Liver (tissue), 9 donors: ENCODE measurements around the gene CDH22. TPM values are rescaled to one million over a fixed set of nuclear protein-coding genes. Genes with fewer than 3 reads are reported as not detected.

ENCODE experiments used
- DNase-seq: peaks from one replicate; pipeline ENCODE4 v3.0.0-alpha.2; 2017; ENCODE audit warnings: low spot score
- H3K27ac ChIP-seq, 2 donors: one replicate each; pipeline ENCODE4 v1.7.0; 2013; ENCODE audit warnings: inconsistent platforms in 2 of 2, low read length in 2 of 2, control low read depth in 1 of 2, low read depth in 1 of 2, mild to moderate bottlenecking in 1 of 2
- H3K27me3 ChIP-seq, 4 donors: one replicate each; pipeline versions ENCODE4 v1.6.1 to v1.7.0; 2013; ENCODE audit warnings: low read length in 3 of 4, inconsistent platforms in 1 of 4, mild to moderate bottlenecking in 1 of 4, moderate library complexity in 1 of 4; ENCODE audit not compliant: control insufficient read depth in 4 of 4, insufficient read depth in 4 of 4
- H3K36me3 ChIP-seq, 4 donors: one replicate each; pipeline versions ENCODE4 v1.6.1 to v1.7.0; 2013; ENCODE audit warnings: low read length in 3 of 4, mild to moderate bottlenecking in 3 of 4, low read depth in 1 of 4, moderate library complexity in 1 of 4; ENCODE audit not compliant: control insufficient read depth in 4 of 4, insufficient read depth in 3 of 4
- H3K4me1 ChIP-seq, 4 donors: one replicate each; pipeline versions ENCODE4 v1.6.1 to v1.7.0; 2013; ENCODE audit warnings: low read length in 3 of 4, mild to moderate bottlenecking in 3 of 4, moderate library complexity in 1 of 4; ENCODE audit not compliant: control insufficient read depth in 4 of 4, insufficient read depth in 4 of 4
- H3K4me3 ChIP-seq, 3 donors: one replicate each; pipeline versions ENCODE4 v1.6.1 to v1.7.0; 2013; ENCODE audit warnings: low read length in 3 of 3, control low read depth in 1 of 3, low read depth in 1 of 3, mild to moderate bottlenecking in 1 of 3
- H3K9ac ChIP-seq, 2 donors: one replicate each; pipeline ENCODE4 v1.7.0; 2013; ENCODE audit warnings: low read length in 2 of 2, mild to moderate bottlenecking in 2 of 2, moderate library complexity in 2 of 2, control low read depth in 1 of 2, low read depth in 1 of 2
- H3K9me3 ChIP-seq, 4 donors: one replicate each; pipeline versions ENCODE4 v1.6.1 to v1.7.0; 2013; ENCODE audit warnings: low read length in 3 of 4; ENCODE audit not compliant: control insufficient read depth in 4 of 4
- ATF3 ChIP-seq: IDR thresholded peaks from 2 replicates; pipeline ENCODE4 v1.6.1; 2016; ENCODE audit warnings: antibody characterized with exemption
- CTCF ChIP-seq: fragments of 150-350 bp; IDR thresholded peaks from 2 replicates; pipeline ENCODE4 v1.5.1; 2017; ENCODE audit warnings: improper control_type of control experiment, low read depth, low read length; ENCODE audit not compliant: missing input control
- EGR1 ChIP-seq, 2 donors: IDR thresholded peaks; 2 replicates each; pipeline ENCODE4 v1.6.1; 2016 to 2018; ENCODE audit warnings: antibody characterized with exemption in 2 of 2, low read depth in 2 of 2
- FOXA1 ChIP-seq: IDR thresholded peaks from 2 replicates; pipeline ENCODE4 v1.6.1; 2016; ENCODE audit warnings: antibody characterized with exemption
- FOXA2 ChIP-seq: IDR thresholded peaks from 2 replicates; pipeline ENCODE4 v1.6.1; 2016; ENCODE audit warnings: antibody characterized with exemption
- GABPA ChIP-seq, 2 donors: IDR thresholded peaks in 1 of 2; conservative IDR thresholded peaks in 1 of 2; 2 replicates each; pipeline ENCODE4 v1.6.1; 2016; ENCODE audit warnings: antibody characterized with exemption in 2 of 2, mild to moderate bottlenecking in 1 of 2, moderate library complexity in 1 of 2
- HNF4A ChIP-seq, 2 donors: conservative IDR thresholded peaks; 2 replicates each; pipeline ENCODE4 v1.6.1; 2016; ENCODE audit warnings: antibody characterized with exemption in 2 of 2, mild to moderate bottlenecking in 2 of 2
- MAX ChIP-seq: IDR thresholded peaks from 2 replicates; pipeline ENCODE4 v1.6.1; 2016; ENCODE audit warnings: antibody characterized with exemption
- RXRA ChIP-seq, 2 donors: IDR thresholded peaks; 2 replicates each; pipeline ENCODE4 v1.6.1; 2017 to 2018; ENCODE audit warnings: antibody characterized with exemption in 2 of 2, mild to moderate bottlenecking in 1 of 2
- SP1 ChIP-seq: IDR thresholded peaks from 2 replicates; pipeline ENCODE4 v1.6.1; 2018; ENCODE audit warnings: antibody characterized with exemption, mild to moderate bottlenecking
- TAF1 ChIP-seq: conservative IDR thresholded peaks from 2 replicates; pipeline ENCODE4 v1.6.1; 2016; ENCODE audit warnings: antibody characterized with exemption, mild to moderate bottlenecking
- YY1 ChIP-seq: IDR thresholded peaks from 2 replicates; pipeline ENCODE4 v1.6.1; 2016; ENCODE audit warnings: antibody characterized with exemption, mild to moderate bottlenecking
- ZBTB33 ChIP-seq: IDR thresholded peaks from 2 replicates; pipeline ENCODE4 v1.6.1; 2016; ENCODE audit warnings: antibody characterized with exemption
- WGBS: extraction: QIAGEN DNeasy Blood & Tissue Kit; methylation state at CpG from one replicate; pipeline ENCODE4 v1.1.7; 2013; 5-methylcytosine and 5-hydroxymethylcytosine counted together
- polyA plus RNA-seq, 2 donors: library from polyadenylated mRNA; stranded (reverse) in 1 of 2; unstranded in 1 of 2; fragments of 200-250 nt in 1 of 2; fragments of >200 nt in 1 of 2; fragmentation: Nextera tagmentation in 1 of 2; extraction: Ambion mirVana in 1 of 2; gene quantifications; one replicate each; pipeline versions ENCODE4 v1.2.1 to v1.2.3, GENCODE V29; 2013 to 2015
- total RNA-seq, 2 donors: library from RNA; depleted of rRNA; stranded (reverse); fragments of >200 nt; gene quantifications; one replicate each; pipeline ENCODE4 v1.2.3, GENCODE V29; 2014
- donor health status: healthy.
- donor health status: healthy.
- donor health status: healthy.
- donor health status: healthy.
- donor health status: healthy.

CDH22 gene
- total and polyA plus RNA-seq, 4 donors, result 0.02 TPM; not detected in 3

GRCh38 chr20:46235077-46235476, 73.2 kb downstream of the CDH22 start:
- Histone ChIP-seq H3K4me1 (no peaks in the 10 kb centered on the region), H3K36me3 (no peaks in the 10 kb centered on the region), H3K27me3 (peaks cover 0 to 5% (median 0%) of the 10 kb centered on the region in 4 donors), H3K4me3 (no peak overlapping the region), H3K27ac (no peak overlapping the region), H3K9me3 (no peaks in the 10 kb centered on the region), H3K9ac (no peak overlapping the region)
- no peak for DNase-seq
- TF ChIP-seq SP1, result no peak
- TF ChIP-seq ZBTB33, result no peak
- TF ChIP-seq FOXA1, result no peak
- TF ChIP-seq GABPA (IDR thresholded peaks at IDR 0.05 in 1 of 2, conservative IDR thresholded peaks at IDR 0.05 in 1 of 2), result no peak
- TF ChIP-seq YY1, result no peak
- no peak for TF ChIP-seq TAF1
- no peak for TF ChIP-seq MAX
- no peak for TF ChIP-seq HNF4A (conservative IDR thresholded peaks at IDR 0.05)
- TF ChIP-seq ATF3, result no peak
- no peak for TF ChIP-seq FOXA2

- DNase-seq, result no peak
- TF ChIP-seq CTCF, result no peak
- no peak for TF ChIP-seq EGR1 (IDR thresholded peaks at IDR 0.05; ENCODE audit: low read depth in 2 of 2)
- TF ChIP-seq YY1, result no peak
- TF ChIP-seq TAF1, result no peak
- no peak for TF ChIP-seq MAX
- Histone ChIP-seq H3K4me3 (no peak overlapping the region), H3K9me3 (no peaks in the 10 kb centered on the region), H3K27ac (no peak overlapping the region), H3K36me3 (no peaks in the 10 kb centered on the region), H3K9ac (no peak overlapping the region), H3K4me1 (no peaks in the 10 kb centered on the region), H3K27me3 (peaks cover 0 to 5% (median under 1%) of the 10 kb centered on the region in 4 donors)
- 65% methylated on average over 10 of the region's 10 CpGs for WGBS
Measured at GRCh38 chr20:46233701-46234100, 74.6 kb downstream of the CDH22 start.

GRCh38 chr20:46232539-46232938, 75.8 kb downstream of the CDH22 start:
- H3K9ac ChIP-seq, result no peak overlapping the region
- no peaks in the 10 kb centered on the region for H3K9me3 ChIP-seq
- DNase-seq, result no peak
- H3K27me3 ChIP-seq, result peaks cover 0 to 7% (median under 1%) of the 10 kb centered on the region in 4 donors
- H3K4me3 ChIP-seq, result no peak overlapping the region
- no peaks in the 10 kb centered on the region for H3K36me3 ChIP-seq
- WGBS, result 19% methylated on average over 4 of the region's 4 CpGs
- H3K27ac ChIP-seq, result no peak overlapping the region
- H3K4me1 ChIP-seq, result no peaks in the 10 kb centered on the region
- TF ChIP-seq YY1 (no peak), GABPA (IDR thresholded peaks at IDR 0.05 in 1 of 2, conservative IDR thresholded peaks at IDR 0.05 in 1 of 2) (no peak), RXRA (IDR thresholded peaks at IDR 0.05) (no peak), ZBTB33 (no peak)
